NCI-H446 treated with DMSO at 0.1 percent for 48 hours (cell line): ENCODE measurements around the gene TMEM116.
"Not testable (repeated sequence)": the region's sequence is repeated elsewhere in the genome, so short reads cannot be mapped to it uniquely, and the experiment has no call there.

ENCODE experiments used
- DNase-seq: peaks from one replicate; lab custom pipeline; 2025; lab: John Stamatoyannopoulos, UW

The TMEM116 gene

GRCh38 chr12:111976291-111976690, 36.7 kb downstream of the TMEM116 start:
- DNase-seq, result no peak

GRCh38 chr12:111975161-111975931, 37.6 kb downstream of the TMEM116 start:
- DNase-seq, result no peak

GRCh38 chr12:111971800-111972199, 41.2 kb downstream of the TMEM116 start:
- no peak for DNase-seq

- no peak for DNase-seq
These were observed 48.0 kb downstream of the TMEM116 start for GRCh38 chr12:111964935-111965334.

- DNase-seq, result not testable (repeated sequence)
These were observed 53.4 kb downstream of the TMEM116 start for GRCh38 chr12:111959518-111959917.

- DNase-seq, result not testable (repeated sequence)
These were observed 55.7 kb downstream of the TMEM116 start for GRCh38 chr12:111957224-111957623.

- DNase-seq, result no peak
These were observed 58.0 kb downstream of the TMEM116 start for GRCh38 chr12:111954969-111955368.

GRCh38 chr12:111953455-111953854, 59.5 kb downstream of the TMEM116 start:
- DNase-seq, result no peak

- DNase-seq, result not testable (repeated sequence)
These were observed 60.7 kb downstream of the TMEM116 start for GRCh38 chr12:111952084-111952787.

GRCh38 chr12:111950961-111951676, 61.8 kb downstream of the TMEM116 start:
- DNase-seq, result not testable (repeated sequence)

GRCh38 chr12:111943929-111944328, 69.0 kb downstream of the TMEM116 start:
- no peak for DNase-seq

- no peak for DNase-seq
These were observed 70.4 kb downstream of the TMEM116 start for GRCh38 chr12:111942557-111942956.

- no peak for DNase-seq
These were observed 75.5 kb downstream of the TMEM116 start for GRCh38 chr12:111937429-111937828.

GRCh38 chr12:111936869-111937268, 76.1 kb downstream of the TMEM116 start:
- no peak for DNase-seq

GRCh38 chr12:111932241-111932640, 80.7 kb downstream of the TMEM116 start:
- DNase-seq, result no peak

GRCh38 chr12:111927346-111927745, 85.6 kb downstream of the TMEM116 start:
- no peak for DNase-seq

- DNase-seq, result no peak
These were observed 86.3 kb downstream of the TMEM116 start for GRCh38 chr12:111926631-111927030.

- DNase-seq, result no peak
These were observed 87.8 kb downstream of the TMEM116 start for GRCh38 chr12:111925171-111925570.

GRCh38 chr12:111907740-111908139, 105.2 kb downstream of the TMEM116 start:
- no peak for DNase-seq

GRCh38 chr12:111905502-111905901, 107.5 kb downstream of the TMEM116 start:
- no peak for DNase-seq

- no peak for DNase-seq
These were observed 108.5 kb downstream of the TMEM116 start for GRCh38 chr12:111904446-111904975.

- DNase-seq, result no peak
These were observed 111.8 kb downstream of the TMEM116 start for GRCh38 chr12:111901182-111901581.
